ENCODE data around the gene ANK3. TPM values are rescaled to one million over a fixed set of nuclear protein-coding genes. Genes with fewer than 3 reads are reported as not detected.

The ANK3 gene
- total RNA-seq, 1 experiment from 2014 or later, result 32.0 TPM

- BruUV-seq (replicated peaks), result no TSS peak
- Histone ChIP-seq H3K9me2 (ENCODE audit: insufficient read depth) (no peaks in the 10 kb centered on the region), H3K27me3 (ENCODE audit: insufficient read depth, low read depth) (no peaks in the 10 kb centered on the region), H2AFZ (no peak overlapping the region), H3K79me2 (ENCODE audit: low read depth) (no peaks in the 10 kb centered on the region), H3K4me3 (no peak overlapping the region), H3K36me3 (ENCODE audit: low read depth) (no peaks in the 10 kb centered on the region), H3K27ac (no peak overlapping the region), H3K4me2 (no peak overlapping the region), H3F3A (ENCODE audit: insufficient read depth, low read depth) (no peaks in the 10 kb centered on the region), H3K9me3 (ENCODE audit: insufficient read depth, low read depth) (no peaks in the 10 kb centered on the region), H3K4me1 (replicated peaks; ENCODE audit: insufficient read depth) (no peaks in the 10 kb centered on the region; the same call in 1 of the 2 replicates), H4K20me1 (ENCODE audit: insufficient read depth) (no peaks in the 10 kb centered on the region)
- no peak for DNase-seq
- intact Hi-C loops (cut with micrococcal nuclease; ENCODE audit: unreplicated experiment), result no loop called here
- TF ChIP-seq EZH2 (IDR thresholded peaks at IDR 0.05; ENCODE audit: low read depth), result no peak
- TF ChIP-seq CTCF (conservative IDR thresholded peaks at IDR 0.05), result no peak
- ChIA-PET POLR2A (ENCODE audit: unreplicated experiment) (no interaction called here), CTCF (no interaction called here)
Measured at GRCh38 chr10:60349426-60349825, 40.2 kb downstream of the ANK3 start.

GRCh38 chr10:60348982-60349381 is 40.7 kb downstream of the ANK3 start:
- H3K27ac ChIP-seq, result no peak overlapping the region
- TF ChIP-seq EZH2 (IDR thresholded peaks at IDR 0.05; ENCODE audit: low read depth) (no peak), CTCF (conservative IDR thresholded peaks at IDR 0.05) (no peak)
- POLR2A ChIA-PET (ENCODE audit: unreplicated experiment), result no interaction called here
- no peaks in the 10 kb centered on the region for H3K79me2 ChIP-seq (ENCODE audit: low read depth)
- no peaks in the 10 kb centered on the region for H3K27me3 ChIP-seq (ENCODE audit: insufficient read depth, low read depth)
- no peak overlapping the region for H2AFZ ChIP-seq
- H3K4me2 ChIP-seq, result no peak overlapping the region
- no peak overlapping the region for H3K4me3 ChIP-seq
- intact Hi-C loops (cut with micrococcal nuclease; ENCODE audit: unreplicated experiment), result no loop called here
- no peaks in the 10 kb centered on the region for H4K20me1 ChIP-seq (ENCODE audit: insufficient read depth)
- CTCF ChIA-PET, result no interaction called here
- no peaks in the 10 kb centered on the region for H3F3A ChIP-seq (ENCODE audit: insufficient read depth, low read depth)
- no peak for DNase-seq
- no peaks in the 10 kb centered on the region for H3K36me3 ChIP-seq (ENCODE audit: low read depth)
- no peaks in the 10 kb centered on the region; the same call in 1 of the 2 replicates for H3K4me1 ChIP-seq (replicated peaks; ENCODE audit: insufficient read depth)
- no peaks in the 10 kb centered on the region for H3K9me2 ChIP-seq (ENCODE audit: insufficient read depth)
- H3K9me3 ChIP-seq (ENCODE audit: insufficient read depth, low read depth), result no peaks in the 10 kb centered on the region
- BruUV-seq (replicated peaks), result no TSS peak

- Histone ChIP-seq H3K4me1 (replicated peaks; ENCODE audit: insufficient read depth) (no peaks in the 10 kb centered on the region), H3K9me3 (ENCODE audit: insufficient read depth, low read depth) (no peaks in the 10 kb centered on the region), H3K4me3 (no peak overlapping the region), H3K79me2 (ENCODE audit: low read depth) (no peaks in the 10 kb centered on the region), H3K27ac (no peak overlapping the region), H3K9me2 (ENCODE audit: insufficient read depth) (no peaks in the 10 kb centered on the region), H4K20me1 (ENCODE audit: insufficient read depth) (no peaks in the 10 kb centered on the region), H2AFZ (no peak overlapping the region), H3K4me2 (no peak overlapping the region), H3K27me3 (ENCODE audit: insufficient read depth, low read depth) (no peaks in the 10 kb centered on the region), H3K36me3 (ENCODE audit: low read depth) (no peaks in the 10 kb centered on the region), H3F3A (ENCODE audit: insufficient read depth, low read depth) (no peaks in the 10 kb centered on the region)
- intact Hi-C loops (cut with micrococcal nuclease; ENCODE audit: unreplicated experiment), result no loop called here
- DNase-seq, result no peak
- CTCF ChIA-PET, result no interaction called here
- no TSS peak for BruUV-seq (replicated peaks)
- POLR2A ChIA-PET (ENCODE audit: unreplicated experiment), result no interaction called here
- no peak for TF ChIP-seq CTCF (conservative IDR thresholded peaks at IDR 0.05)
- TF ChIP-seq EZH2 (IDR thresholded peaks at IDR 0.05; ENCODE audit: low read depth), result no peak
Measured at GRCh38 chr10:60347270-60347669, 42.4 kb downstream of the ANK3 start.
